Mononuclear cell (primary cell): Measurements from ENCODE around the gene CEND1. TPM values are rescaled to one million over a fixed set of nuclear protein-coding genes. Genes with fewer than 3 reads are reported as not detected.

Experiments used
- H3K27me3 ChIP-seq: 2 replicates; pipeline ENCODE4 v1.6.0; 2011; ENCODE audit warnings: low read length, control low read depth; ENCODE audit not compliant: insufficient read depth
- H3K4me1 ChIP-seq: 2 replicates; pipeline ENCODE4 v1.5.1; 2011; ENCODE audit warnings: mild to moderate bottlenecking, low read length, control low read depth; ENCODE audit not compliant: insufficient read depth
- H3K4me3 ChIP-seq: 2 replicates; pipeline ENCODE4 v1.5.1; 2011; ENCODE audit warnings: mild to moderate bottlenecking, low read length, moderate library complexity
- H3K9me3 ChIP-seq: 2 replicates; pipeline ENCODE4 v1.5.1; 2011; ENCODE audit warnings: low read depth, mild to moderate bottlenecking, control low read depth, low read length
- total RNA-seq: library from RNA; depleted of rRNA; stranded (reverse); fragments of >200 nt; gene quantifications from one replicate; pipeline ENCODE4 v1.2.3, GENCODE V29; 2012

CEND1 gene
- total RNA-seq, 1 donor, result not detected

- no peaks in the 10 kb centered on the region for H3K9me3 ChIP-seq
- H3K4me3 ChIP-seq, result peak overlapping the region; percentile 6
- peaks cover 87% of the 10 kb centered on the region for H3K4me1 ChIP-seq
- H3K27me3 ChIP-seq, result peaks cover 37% of the 10 kb centered on the region
Observed at GRCh38 chr11:830295-831117, 40.6 kb upstream of the CEND1 start.

GRCh38 chr11:829847-830294 lies 40.0 kb upstream of the CEND1 start:
- Histone ChIP-seq H3K9me3 (no peaks in the 10 kb centered on the region), H3K4me1 (peaks cover 86% of the 10 kb centered on the region), H3K27me3 (peaks cover 37% of the 10 kb centered on the region), H3K4me3 (peak overlapping the region; percentile 6)

GRCh38 chr11:829176-829846 lies 39.4 kb upstream of the CEND1 start:
- Histone ChIP-seq H3K9me3 (no peaks in the 10 kb centered on the region), H3K4me3 (no peak overlapping the region), H3K4me1 (peaks cover 80% of the 10 kb centered on the region), H3K27me3 (peaks cover 37% of the 10 kb centered on the region)

- Histone ChIP-seq H3K9me3 (no peaks in the 10 kb centered on the region), H3K27me3 (peaks cover 37% of the 10 kb centered on the region), H3K4me1 (peaks cover 73% of the 10 kb centered on the region), H3K4me3 (no peak overlapping the region)
Observed at GRCh38 chr11:828506-829175, 38.8 kb upstream of the CEND1 start.

GRCh38 chr11:827897-828192 lies 38.0 kb upstream of the CEND1 start, which contains the start of gene CRACR2B:
Gene CRACR2B, plus strand, starts transcription at chr11:827919. Its CDS starts 689 bp downstream, at chr11:828608.
- Histone ChIP-seq H3K27me3 (peaks cover 37% of the 10 kb centered on the region), H3K9me3 (no peaks in the 10 kb centered on the region), H3K4me3 (peak within 1 kb of the TSS; percentile 35), H3K4me1 (peaks cover 71% of the 10 kb centered on the region)

- Histone ChIP-seq H3K27me3 (peaks cover 37% of the 10 kb centered on the region), H3K4me1 (peaks cover 73% of the 10 kb centered on the region), H3K4me3 (peak overlapping the region; percentile 35), H3K9me3 (no peaks in the 10 kb centered on the region)
Observed at GRCh38 chr11:827146-827896, 37.4 kb upstream of the CEND1 start.

GRCh38 chr11:826836-827145 lies 36.9 kb upstream of the CEND1 start:
- Histone ChIP-seq H3K27me3 (peaks cover 35% of the 10 kb centered on the region), H3K4me3 (peak overlapping the region; percentile 35), H3K4me1 (peaks cover 75% of the 10 kb centered on the region), H3K9me3 (no peaks in the 10 kb centered on the region)

GRCh38 chr11:826227-826621 lies 36.3 kb upstream of the CEND1 start:
- Histone ChIP-seq H3K9me3 (no peaks in the 10 kb centered on the region), H3K4me3 (no peak overlapping the region), H3K4me1 (peaks cover 78% of the 10 kb centered on the region), H3K27me3 (peaks cover 29% of the 10 kb centered on the region)

- Histone ChIP-seq H3K27me3 (peaks cover 23% of the 10 kb centered on the region), H3K4me3 (no peak overlapping the region), H3K4me1 (peaks cover 78% of the 10 kb centered on the region), H3K9me3 (no peaks in the 10 kb centered on the region)
Observed at GRCh38 chr11:825366-826226, 35.7 kb upstream of the CEND1 start.

GRCh38 chr11:824942-825341 lies 35.1 kb upstream of the CEND1 start:
- Histone ChIP-seq H3K4me3 (no peak overlapping the region), H3K27me3 (peaks cover 16% of the 10 kb centered on the region), H3K9me3 (no peaks in the 10 kb centered on the region), H3K4me1 (peaks cover 77% of the 10 kb centered on the region)

GRCh38 chr11:824292-824880 lies 34.5 kb upstream of the CEND1 start:
- no peak overlapping the region for H3K4me3 ChIP-seq
- peaks cover 10% of the 10 kb centered on the region for H3K27me3 ChIP-seq
- H3K9me3 ChIP-seq, result no peaks in the 10 kb centered on the region
- H3K4me1 ChIP-seq, result peaks cover 71% of the 10 kb centered on the region

- Histone ChIP-seq H3K4me1 (peaks cover 68% of the 10 kb centered on the region), H3K9me3 (no peaks in the 10 kb centered on the region), H3K27me3 (peaks cover 3% of the 10 kb centered on the region), H3K4me3 (no peak overlapping the region)
Observed at GRCh38 chr11:823441-824291, 33.8 kb upstream of the CEND1 start.
